Measurements from ENCODE around the gene KCTD4. TPM values are rescaled to one million over a fixed set of nuclear protein-coding genes. Genes with fewer than 3 reads are reported as not detected.

Gene KCTD4
- total RNA-seq, 4 donors from 2014 or later: not detected

DNA sequence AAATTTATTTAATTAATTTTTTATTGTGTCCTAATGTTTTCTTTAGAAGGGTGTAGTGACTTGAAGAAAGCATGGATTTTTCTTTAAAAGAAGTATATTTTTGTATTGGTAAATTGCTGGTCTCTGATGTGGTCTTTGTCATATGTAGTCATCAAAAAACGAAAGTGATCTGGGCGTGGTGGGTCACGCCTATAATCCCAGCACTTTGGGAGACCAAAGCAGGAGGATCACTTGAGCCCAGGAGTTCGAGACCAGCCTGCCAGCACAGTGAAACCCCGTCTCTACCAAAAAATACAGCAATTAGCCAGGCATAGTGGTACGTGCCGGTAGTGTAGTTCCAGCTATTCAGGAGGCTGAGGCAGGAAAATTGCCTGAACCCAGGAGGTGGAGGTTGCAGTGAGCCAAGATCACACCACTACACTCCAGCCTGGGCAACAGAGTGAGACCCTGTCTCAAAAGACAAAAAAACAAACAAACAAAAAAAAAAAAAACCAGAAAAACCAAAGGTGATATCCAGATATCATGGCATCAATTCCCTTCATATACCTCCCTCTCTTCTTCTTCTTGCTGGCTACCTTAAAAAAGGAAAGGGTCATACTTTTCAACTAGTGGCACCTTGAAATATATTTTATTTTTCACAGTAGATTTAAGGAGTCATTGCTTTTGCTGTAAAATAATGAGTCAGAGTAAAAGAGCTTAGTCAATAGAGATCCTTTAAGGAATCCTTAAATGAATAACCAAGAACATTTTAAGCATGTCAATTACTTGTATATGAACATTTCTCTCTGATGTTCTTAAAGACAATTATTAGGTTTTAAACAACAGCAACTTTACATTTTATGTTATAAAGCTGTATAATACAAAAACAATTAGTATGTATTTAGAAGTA lies 19.9 kb downstream of the KCTD4 start:
- WGBS: 94% methylated on average over 7 of the region's 7 CpGs

DNA sequence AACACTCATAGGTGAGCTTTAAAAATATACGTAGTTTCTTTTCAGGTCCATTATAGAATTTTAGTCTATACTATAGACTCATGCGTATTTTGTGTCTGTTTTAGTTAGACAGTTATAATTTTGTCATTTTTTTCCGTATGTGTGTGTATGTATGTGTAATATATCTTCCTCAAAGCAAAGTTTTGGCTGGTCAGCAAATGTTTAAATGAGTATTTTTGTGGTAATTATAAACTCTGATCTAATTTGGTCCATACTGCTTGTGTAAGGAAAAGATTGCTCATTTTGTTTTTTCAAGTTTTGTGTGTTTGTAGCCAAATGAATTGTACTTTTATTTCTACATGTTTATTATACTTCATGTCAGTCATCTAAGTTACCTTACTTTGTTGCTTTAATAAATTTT lies 20.5 kb downstream of the KCTD4 start:
- peaks cover 0 to 10% (median 0%) of the 10 kb centered on the region in 4 donors for H3K36me3 ChIP-seq
- peaks cover 0 to 10% (median 0%) of the 10 kb centered on the region in 4 donors for H3K4me1 ChIP-seq
- TF ChIP-seq POLR2AphosphoS5 (IDR thresholded peaks at IDR 0.05) (no peak), EP300 (IDR thresholded peaks at IDR 0.05) (no peak), POLR2A (IDR thresholded peaks at IDR 0.05; ENCODE audit: low read depth) (no peak)
- TF ChIP-seq, protein P1, sequence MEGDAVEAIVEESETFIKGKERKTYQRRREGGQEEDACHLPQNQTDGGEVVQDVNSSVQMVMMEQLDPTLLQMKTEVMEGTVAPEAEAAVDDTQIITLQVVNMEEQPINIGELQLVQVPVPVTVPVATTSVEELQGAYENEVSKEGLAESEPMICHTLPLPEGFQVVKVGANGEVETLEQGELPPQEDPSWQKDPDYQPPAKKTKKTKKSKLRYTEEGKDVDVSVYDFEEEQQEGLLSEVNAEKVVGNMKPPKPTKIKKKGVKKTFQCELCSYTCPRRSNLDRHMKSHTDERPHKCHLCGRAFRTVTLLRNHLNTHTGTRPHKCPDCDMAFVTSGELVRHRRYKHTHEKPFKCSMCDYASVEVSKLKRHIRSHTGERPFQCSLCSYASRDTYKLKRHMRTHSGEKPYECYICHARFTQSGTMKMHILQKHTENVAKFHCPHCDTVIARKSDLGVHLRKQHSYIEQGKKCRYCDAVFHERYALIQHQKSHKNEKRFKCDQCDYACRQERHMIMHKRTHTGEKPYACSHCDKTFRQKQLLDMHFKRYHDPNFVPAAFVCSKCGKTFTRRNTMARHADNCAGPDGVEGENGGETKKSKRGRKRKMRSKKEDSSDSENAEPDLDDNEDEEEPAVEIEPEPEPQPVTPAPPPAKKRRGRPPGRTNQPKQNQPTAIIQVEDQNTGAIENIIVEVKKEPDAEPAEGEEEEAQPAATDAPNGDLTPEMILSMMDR (IDR thresholded peaks at IDR 0.05): no peak
- no peaks in the 10 kb centered on the region for H3K9me3 ChIP-seq
- WGBS: 92% methylated on average over 3 of the region's 3 CpGs
- no peak overlapping the region for H3K27ac ChIP-seq (replicated peaks in 1 of 4)
- intact Hi-C loops (cut with DNase I): no loop called here
- no peak for DNase-seq (ENCODE audit: extremely low spot score)
- H3K4me3 ChIP-seq: no peak overlapping the region
- no peaks in the 10 kb centered on the region for H3K27me3 ChIP-seq

More for the DNA sequence above, 19.9 kb downstream of the KCTD4 start:
- H3K36me3 ChIP-seq: peaks cover 0 to 6% (median 0%) of the 10 kb centered on the region in 4 donors
- no peaks in the 10 kb centered on the region for H3K9me3 ChIP-seq
- no peak overlapping the region for H3K27ac ChIP-seq (replicated peaks in 1 of 4)
- peaks cover 0 to 10% (median 0%) of the 10 kb centered on the region in 4 donors for H3K4me1 ChIP-seq
- DNase-seq (ENCODE audit: extremely low spot score): no peak
- TF ChIP-seq POLR2A (IDR thresholded peaks at IDR 0.05; ENCODE audit: low read depth): no peak
- no peak for TF ChIP-seq POLR2AphosphoS5 (IDR thresholded peaks at IDR 0.05)
- TF ChIP-seq, protein P1 (IDR thresholded peaks at IDR 0.05): no peak
- TF ChIP-seq EP300 (IDR thresholded peaks at IDR 0.05): no peak
- no peak overlapping the region for H3K4me3 ChIP-seq
- intact Hi-C loops (cut with DNase I): no loop called here
- H3K27me3 ChIP-seq: no peaks in the 10 kb centered on the region

DNA sequence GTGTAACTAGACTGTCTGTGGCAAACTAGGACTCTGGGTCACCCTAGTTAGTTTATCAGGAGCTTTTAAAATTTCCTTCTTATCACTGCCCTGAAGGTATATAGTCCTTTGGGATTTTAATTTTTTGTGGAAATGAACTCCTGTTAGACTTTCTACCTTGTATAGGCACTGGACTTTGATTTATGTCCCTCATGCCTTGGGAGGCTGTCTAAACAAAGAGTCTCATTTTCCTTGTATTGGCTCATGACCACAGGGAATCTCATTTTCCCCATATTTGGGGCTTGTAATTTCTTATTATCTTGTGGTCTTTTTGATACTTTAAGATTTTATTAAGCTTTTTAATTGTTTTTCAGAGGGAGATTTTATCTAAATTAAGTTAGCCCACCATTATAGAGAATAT lies 21.4 kb downstream of the KCTD4 start:
- intact Hi-C loops (cut with DNase I): no loop called here
- no peaks in the 10 kb centered on the region for H3K27me3 ChIP-seq
- no peak overlapping the region for H3K4me3 ChIP-seq
- TF ChIP-seq, protein P1 (IDR thresholded peaks at IDR 0.05): no peak
- no peak for TF ChIP-seq POLR2A (IDR thresholded peaks at IDR 0.05; ENCODE audit: low read depth)
- TF ChIP-seq EP300 (IDR thresholded peaks at IDR 0.05): no peak
- no peak for TF ChIP-seq POLR2AphosphoS5 (IDR thresholded peaks at IDR 0.05)
- peaks cover 0 to 10% (median 0%) of the 10 kb centered on the region in 4 donors for H3K4me1 ChIP-seq
- no peaks in the 10 kb centered on the region for H3K9me3 ChIP-seq
- H3K36me3 ChIP-seq: peaks cover 0 to 4% (median 0%) of the 10 kb centered on the region in 4 donors
- H3K27ac ChIP-seq (replicated peaks in 1 of 4): no peak overlapping the region
- DNase-seq (ENCODE audit: extremely low spot score): no peak

DNA sequence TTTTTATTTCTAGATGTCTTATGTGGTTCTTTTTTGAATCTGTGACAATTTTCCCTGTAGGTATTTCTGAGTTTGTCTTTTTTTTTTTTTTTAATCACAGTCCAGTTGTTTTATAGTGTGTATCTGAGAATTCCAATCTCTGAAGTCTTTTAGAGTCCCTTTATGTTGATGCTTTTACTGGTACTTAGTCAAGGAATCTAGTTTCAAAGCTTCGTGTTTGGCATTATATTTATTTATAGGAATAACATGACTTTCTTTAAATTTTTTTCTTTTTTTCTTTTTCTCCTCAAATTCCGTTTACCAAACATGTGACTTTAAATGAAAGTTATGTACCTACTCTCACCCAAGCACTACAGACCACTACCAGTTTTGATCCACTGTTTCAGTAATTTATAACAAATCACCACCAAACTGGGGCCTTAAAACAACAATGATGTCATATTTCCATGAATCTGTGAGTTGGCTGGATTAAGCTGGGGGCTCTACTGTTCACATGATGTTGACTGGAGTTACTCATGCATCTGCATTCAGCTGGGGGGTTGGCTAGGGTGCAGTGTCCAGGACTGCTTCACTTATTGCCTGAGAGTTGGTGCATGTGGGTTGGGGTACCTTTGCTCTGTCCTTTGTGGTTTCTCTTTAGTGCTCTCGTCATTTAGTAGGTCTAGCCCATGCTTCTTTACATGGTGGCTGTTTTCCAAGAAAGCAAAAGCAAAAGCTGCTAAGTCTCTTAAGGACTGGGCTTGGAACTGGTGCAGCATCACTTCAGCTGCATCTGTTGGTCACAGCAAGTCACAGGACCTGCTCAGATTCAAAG lies 22.3 kb downstream of the KCTD4 start:
- H3K4me3 ChIP-seq: no peak overlapping the region
- no peak for TF ChIP-seq POLR2A (IDR thresholded peaks at IDR 0.05; ENCODE audit: low read depth)
- TF ChIP-seq EP300 (IDR thresholded peaks at IDR 0.05): no peak
- TF ChIP-seq, protein P1 (IDR thresholded peaks at IDR 0.05): no peak
- no peak for TF ChIP-seq POLR2AphosphoS5 (IDR thresholded peaks at IDR 0.05)
- H3K9me3 ChIP-seq: no peaks in the 10 kb centered on the region
- H3K27me3 ChIP-seq: no peaks in the 10 kb centered on the region
- peaks cover 0 to 4% (median 0%) of the 10 kb centered on the region in 4 donors for H3K36me3 ChIP-seq
- H3K27ac ChIP-seq (replicated peaks in 1 of 4): no peak overlapping the region
- intact Hi-C loops (cut with DNase I): no loop called here
- H3K4me1 ChIP-seq: peaks cover 0 to 10% (median 0%) of the 10 kb centered on the region in 4 donors
- no peak for DNase-seq (ENCODE audit: extremely low spot score)
- 77% methylated on average over 2 of the region's 3 CpGs for WGBS

All from esophagus muscularis mucosa (tissue), 4 donors.